Measurements from ENCODE around the gene PLEKHA5.
"Not testable (repeated sequence)": the region's sequence is repeated elsewhere in the genome, so short reads cannot be mapped to it uniquely, and the experiment has no call there.

Gene PLEKHA5

DNA sequence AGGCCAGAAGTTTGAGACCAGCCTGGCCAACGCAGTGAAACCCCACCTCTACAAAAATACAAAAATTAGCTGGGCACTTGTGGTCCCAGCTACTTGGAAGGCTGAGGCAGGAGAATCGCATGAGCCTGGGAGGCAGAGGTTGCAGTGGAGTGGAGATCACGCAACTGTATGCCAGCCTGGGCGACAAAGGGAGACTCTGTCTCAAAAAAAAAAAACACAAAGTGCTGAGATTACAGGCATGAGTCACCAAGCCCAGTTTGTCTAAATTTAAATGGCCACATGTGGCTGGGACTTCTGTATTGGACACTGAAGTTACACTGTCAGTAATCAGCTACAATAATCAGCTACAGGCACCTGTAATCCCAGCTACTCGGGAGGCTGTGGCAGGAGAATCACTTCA lies 208.9 kb downstream of the PLEKHA5 start:
- no peak overlapping the region for H3K27ac ChIP-seq (ENCODE audit: low read length)
- no peak overlapping the region for H2AFZ ChIP-seq (ENCODE audit: low read depth, low read length)
- H4K20me1 ChIP-seq (ENCODE audit: insufficient read depth, low read length) = no peaks in the 10 kb centered on the region

DNA sequence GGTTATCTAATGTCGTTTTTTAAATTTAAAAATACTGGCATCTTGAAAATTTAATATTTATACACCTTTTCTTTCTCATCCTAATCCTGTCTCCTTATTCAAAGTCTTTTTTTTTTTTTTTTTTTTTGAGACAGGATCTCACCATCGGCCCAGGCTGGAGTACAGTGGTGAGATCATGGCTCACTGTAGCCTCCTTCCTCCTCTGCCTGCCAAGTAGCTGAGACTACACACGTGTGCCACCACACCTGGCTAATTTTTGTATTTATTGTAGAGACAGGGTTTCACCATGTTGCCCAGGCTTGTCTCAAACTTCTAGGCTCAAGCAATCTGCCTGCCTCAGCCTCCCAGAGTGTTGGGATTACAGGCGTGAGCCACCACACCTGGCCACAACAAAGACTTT lies 221.3 kb downstream of the PLEKHA5 start:
- H3K9me3 ChIP-seq (ENCODE audit: insufficient read depth, low read length); H3K27ac ChIP-seq (ENCODE audit: low read length); H4K20me1 ChIP-seq (ENCODE audit: insufficient read depth, low read length); H3K4me1 ChIP-seq (ENCODE audit: low read length); H3K4me3 ChIP-seq (ENCODE audit: low read length); H3K79me2 ChIP-seq (ENCODE audit: low read length); H3K27me3 ChIP-seq (ENCODE audit: low read depth, low read length); H2AFZ ChIP-seq (ENCODE audit: low read depth, low read length); H3K4me2 ChIP-seq (ENCODE audit: low read length); H3K36me3 ChIP-seq (replicated peaks; ENCODE audit: low read depth, low read length); H3K9ac ChIP-seq (ENCODE audit: low read length): not testable (repeated sequence)

More for the DNA sequence above, 208.9 kb downstream of the PLEKHA5 start:
- no peak overlapping the region for H3K4me2 ChIP-seq (ENCODE audit: low read length)
- no peaks in the 10 kb centered on the region for H3K9me3 ChIP-seq (ENCODE audit: insufficient read depth, low read length)
- H3K27me3 ChIP-seq (ENCODE audit: low read depth, low read length) = no peaks in the 10 kb centered on the region
- no peaks in the 10 kb centered on the region for H3K4me1 ChIP-seq (ENCODE audit: low read length)
- H3K4me3 ChIP-seq (ENCODE audit: low read length) = no peak overlapping the region
- no peaks in the 10 kb centered on the region for H3K36me3 ChIP-seq (replicated peaks; ENCODE audit: low read depth, low read length)
- no peaks in the 10 kb centered on the region for H3K79me2 ChIP-seq (ENCODE audit: low read length)
- TF ChIP-seq, protein P1, sequence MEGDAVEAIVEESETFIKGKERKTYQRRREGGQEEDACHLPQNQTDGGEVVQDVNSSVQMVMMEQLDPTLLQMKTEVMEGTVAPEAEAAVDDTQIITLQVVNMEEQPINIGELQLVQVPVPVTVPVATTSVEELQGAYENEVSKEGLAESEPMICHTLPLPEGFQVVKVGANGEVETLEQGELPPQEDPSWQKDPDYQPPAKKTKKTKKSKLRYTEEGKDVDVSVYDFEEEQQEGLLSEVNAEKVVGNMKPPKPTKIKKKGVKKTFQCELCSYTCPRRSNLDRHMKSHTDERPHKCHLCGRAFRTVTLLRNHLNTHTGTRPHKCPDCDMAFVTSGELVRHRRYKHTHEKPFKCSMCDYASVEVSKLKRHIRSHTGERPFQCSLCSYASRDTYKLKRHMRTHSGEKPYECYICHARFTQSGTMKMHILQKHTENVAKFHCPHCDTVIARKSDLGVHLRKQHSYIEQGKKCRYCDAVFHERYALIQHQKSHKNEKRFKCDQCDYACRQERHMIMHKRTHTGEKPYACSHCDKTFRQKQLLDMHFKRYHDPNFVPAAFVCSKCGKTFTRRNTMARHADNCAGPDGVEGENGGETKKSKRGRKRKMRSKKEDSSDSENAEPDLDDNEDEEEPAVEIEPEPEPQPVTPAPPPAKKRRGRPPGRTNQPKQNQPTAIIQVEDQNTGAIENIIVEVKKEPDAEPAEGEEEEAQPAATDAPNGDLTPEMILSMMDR (IDR thresholded peaks at IDR 0.05; ENCODE audit: low read depth, low read length) = no peak
- TF ChIP-seq EZH2phosphoT487 (IDR thresholded peaks at IDR 0.05; ENCODE audit: low read depth) = no peak
- no peak overlapping the region for H3K9ac ChIP-seq (ENCODE audit: low read length)

DNA sequence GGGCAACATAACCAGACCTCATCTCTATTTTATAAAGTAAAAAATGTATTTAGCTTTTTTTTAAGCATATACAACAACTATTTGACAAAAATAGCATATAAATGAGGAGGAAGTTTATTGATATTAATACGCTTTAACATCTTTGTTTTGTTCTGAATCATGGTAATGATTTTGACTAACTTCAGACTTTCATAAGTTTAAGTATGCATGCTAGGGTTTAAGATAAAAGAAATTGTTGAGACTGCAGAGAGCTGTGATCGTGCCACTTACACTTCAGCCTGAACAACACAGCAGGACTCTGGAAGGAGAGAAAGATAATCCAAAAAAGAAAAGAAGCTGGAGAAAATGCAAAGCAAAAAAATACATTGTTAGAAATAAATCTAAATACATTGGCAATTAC lies 221.8 kb downstream of the PLEKHA5 start:
- H3K4me2 ChIP-seq (ENCODE audit: low read length) = no peak overlapping the region
- TF ChIP-seq, protein P1 (IDR thresholded peaks at IDR 0.05; ENCODE audit: low read depth, low read length) = no peak
- TF ChIP-seq EZH2phosphoT487 (IDR thresholded peaks at IDR 0.05; ENCODE audit: low read depth) = no peak
- H3K9me3 ChIP-seq (ENCODE audit: insufficient read depth, low read length) = no peaks in the 10 kb centered on the region
- no peaks in the 10 kb centered on the region for H4K20me1 ChIP-seq (ENCODE audit: insufficient read depth, low read length)
- H3K27me3 ChIP-seq (ENCODE audit: low read depth, low read length) = no peaks in the 10 kb centered on the region
- no peak overlapping the region for H3K4me3 ChIP-seq (ENCODE audit: low read length)
- peaks cover 4% of the 10 kb centered on the region; the same call in 1 of the 2 replicates for H3K4me1 ChIP-seq (ENCODE audit: low read length)
- no peak overlapping the region for H3K9ac ChIP-seq (ENCODE audit: low read length)
- H3K36me3 ChIP-seq (replicated peaks; ENCODE audit: low read depth, low read length) = no peaks in the 10 kb centered on the region
- no peak overlapping the region for H3K27ac ChIP-seq (ENCODE audit: low read length)
- no peaks in the 10 kb centered on the region for H3K79me2 ChIP-seq (ENCODE audit: low read length)
- H2AFZ ChIP-seq (ENCODE audit: low read depth, low read length) = no peak overlapping the region

DNA sequence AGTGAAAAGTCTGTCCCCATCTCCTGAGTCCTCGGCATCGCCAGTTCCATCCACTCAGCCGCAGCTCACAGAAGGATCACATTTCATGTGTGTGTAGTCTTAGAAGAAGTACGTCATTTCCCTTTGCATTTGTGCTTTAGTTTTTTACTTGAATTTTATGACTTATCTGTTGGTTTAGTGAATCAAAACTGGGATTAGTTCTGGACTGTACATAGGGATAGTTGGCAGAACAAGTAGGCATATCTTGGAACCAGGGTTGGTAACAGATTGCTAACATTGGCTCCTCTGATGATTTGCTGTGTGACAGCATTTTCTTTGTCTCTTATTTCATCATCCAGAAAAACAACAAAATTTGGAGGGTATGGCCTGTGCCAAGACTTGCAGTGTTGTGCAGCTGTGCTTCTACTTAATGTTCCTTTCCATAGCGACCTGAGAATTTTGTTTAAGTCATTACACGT lies 240.2 kb downstream of the PLEKHA5 start:
- no peak overlapping the region for H3K27ac ChIP-seq (ENCODE audit: low read length)
- TF ChIP-seq, protein P1 (IDR thresholded peaks at IDR 0.05; ENCODE audit: low read depth, low read length) = no peak
- TF ChIP-seq EZH2phosphoT487 (IDR thresholded peaks at IDR 0.05; ENCODE audit: low read depth) = no peak
- no peaks in the 10 kb centered on the region for H3K36me3 ChIP-seq (replicated peaks; ENCODE audit: low read depth, low read length)
- H3K9me3 ChIP-seq (ENCODE audit: insufficient read depth, low read length) = no peaks in the 10 kb centered on the region
- H3K4me2 ChIP-seq (ENCODE audit: low read length) = no peak overlapping the region
- no peak overlapping the region for H2AFZ ChIP-seq (ENCODE audit: low read depth, low read length)
- H3K79me2 ChIP-seq (ENCODE audit: low read length) = no peaks in the 10 kb centered on the region
- H3K4me3 ChIP-seq (ENCODE audit: low read length) = no peak overlapping the region
- H4K20me1 ChIP-seq (ENCODE audit: insufficient read depth, low read length) = no peaks in the 10 kb centered on the region
- H3K4me1 ChIP-seq (ENCODE audit: low read length) = no peaks in the 10 kb centered on the region
- no peaks in the 10 kb centered on the region for H3K27me3 ChIP-seq (ENCODE audit: low read depth, low read length)
- H3K9ac ChIP-seq (ENCODE audit: low read length) = no peak overlapping the region

DNA sequence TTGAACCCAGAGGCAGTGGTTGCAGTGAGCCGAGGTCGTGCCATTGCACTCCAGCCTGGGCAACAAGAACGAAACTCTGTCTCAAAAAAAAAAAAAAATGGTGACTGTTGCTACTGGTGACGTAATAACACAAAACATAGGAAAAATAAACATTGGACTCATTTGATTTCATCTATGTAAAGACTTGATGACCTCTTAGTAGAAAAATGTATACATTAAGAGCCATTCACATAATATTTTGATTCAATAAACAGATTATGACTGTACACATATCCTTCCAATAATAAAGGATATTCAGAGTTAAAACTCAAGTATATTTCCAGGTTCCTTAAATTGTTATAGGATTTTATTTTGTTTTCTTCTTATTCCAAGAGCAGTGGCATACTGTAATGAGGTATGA lies 244.1 kb downstream of the PLEKHA5 start:
- Histone ChIP-seq H3K36me3 (replicated peaks; ENCODE audit: low read depth, low read length) (no peaks in the 10 kb centered on the region), H3K27ac (ENCODE audit: low read length) (no peak overlapping the region), H3K79me2 (ENCODE audit: low read length) (no peaks in the 10 kb centered on the region), H3K4me3 (ENCODE audit: low read length) (no peak overlapping the region), H3K27me3 (ENCODE audit: low read depth, low read length) (no peaks in the 10 kb centered on the region), H2AFZ (ENCODE audit: low read depth, low read length) (no peak overlapping the region), H4K20me1 (ENCODE audit: insufficient read depth, low read length) (no peaks in the 10 kb centered on the region), H3K9ac (ENCODE audit: low read length) (no peak overlapping the region), H3K4me1 (ENCODE audit: low read length) (no peaks in the 10 kb centered on the region), H3K4me2 (ENCODE audit: low read length) (no peak overlapping the region), H3K9me3 (ENCODE audit: insufficient read depth, low read length) (no peaks in the 10 kb centered on the region)
- TF ChIP-seq, protein P1 (IDR thresholded peaks at IDR 0.05; ENCODE audit: low read depth, low read length) = no peak
- TF ChIP-seq EZH2phosphoT487 (IDR thresholded peaks at IDR 0.05; ENCODE audit: low read depth) = no peak

All from OCI-LY3 (cell line).